Lower leg skin (tissue), 3 donors: Measurements from ENCODE around the gene GABRR3.

Experiments
- POLR2A ChIP-seq, 2 donors: fragments of 450-650 bp; IDR thresholded peaks; one replicate each; pipeline ENCODE4 v1.6.1; 2016 to 2017; ENCODE audit warnings: antibody characterized with exemption in 2 of 2, mild to moderate bottlenecking in 1 of 2, moderate library complexity in 1 of 2
- TF ChIP-seq, protein P1 (sequence below), 3 donors: fragments of 450-650 bp; IDR thresholded peaks; one replicate each; pipeline ENCODE4 v1.5.1; 2016; ENCODE audit warnings: antibody characterized with exemption in 3 of 3, mild to moderate bottlenecking in 3 of 3, moderate library complexity in 2 of 3

DNA sequence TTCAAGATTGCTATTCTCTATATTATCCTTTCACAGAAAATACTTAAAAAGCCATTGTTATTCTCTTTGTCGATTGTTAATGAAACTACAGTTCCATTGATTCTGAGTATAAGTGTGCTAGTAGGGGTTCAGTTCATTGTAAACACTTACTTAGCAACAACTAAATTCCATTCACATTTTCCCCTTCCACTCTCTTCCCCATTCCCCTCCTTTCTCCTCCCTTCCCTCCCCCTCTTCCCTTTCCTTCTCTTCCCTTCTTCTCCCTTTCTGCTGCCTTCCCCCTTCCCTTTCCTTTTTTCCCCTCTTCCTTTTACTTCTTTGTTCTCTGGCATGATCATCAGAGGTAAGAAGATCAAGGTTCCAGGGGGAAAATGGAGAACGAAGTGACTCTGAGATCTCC, 41.6 kb downstream of the GABRR3 start:
- TF ChIP-seq, protein P1, sequence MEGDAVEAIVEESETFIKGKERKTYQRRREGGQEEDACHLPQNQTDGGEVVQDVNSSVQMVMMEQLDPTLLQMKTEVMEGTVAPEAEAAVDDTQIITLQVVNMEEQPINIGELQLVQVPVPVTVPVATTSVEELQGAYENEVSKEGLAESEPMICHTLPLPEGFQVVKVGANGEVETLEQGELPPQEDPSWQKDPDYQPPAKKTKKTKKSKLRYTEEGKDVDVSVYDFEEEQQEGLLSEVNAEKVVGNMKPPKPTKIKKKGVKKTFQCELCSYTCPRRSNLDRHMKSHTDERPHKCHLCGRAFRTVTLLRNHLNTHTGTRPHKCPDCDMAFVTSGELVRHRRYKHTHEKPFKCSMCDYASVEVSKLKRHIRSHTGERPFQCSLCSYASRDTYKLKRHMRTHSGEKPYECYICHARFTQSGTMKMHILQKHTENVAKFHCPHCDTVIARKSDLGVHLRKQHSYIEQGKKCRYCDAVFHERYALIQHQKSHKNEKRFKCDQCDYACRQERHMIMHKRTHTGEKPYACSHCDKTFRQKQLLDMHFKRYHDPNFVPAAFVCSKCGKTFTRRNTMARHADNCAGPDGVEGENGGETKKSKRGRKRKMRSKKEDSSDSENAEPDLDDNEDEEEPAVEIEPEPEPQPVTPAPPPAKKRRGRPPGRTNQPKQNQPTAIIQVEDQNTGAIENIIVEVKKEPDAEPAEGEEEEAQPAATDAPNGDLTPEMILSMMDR (IDR thresholded peaks at IDR 0.05), result no peak
- TF ChIP-seq POLR2A (IDR thresholded peaks at IDR 0.05), result no peak
